GM12864 (cell line): ENCODE results near the gene CCDC13.
A peak's percentile ranks its signal among the peaks of the same experiment; 100 is the strongest.

Experiments
- DNase-seq: peaks from one replicate; pipeline ENCODE4 v3.0.0-alpha.2; 2011; ENCODE audit warnings: low read depth
- H3K4me3 ChIP-seq: 2 replicates; pipeline ENCODE4 v1.5.1; 2011; ENCODE audit warnings: mild to moderate bottlenecking, low read depth, low read length, control low read depth
- TF ChIP-seq, protein P1 (sequence below): IDR thresholded peaks from 2 replicates; pipeline ENCODE4 v1.5.1; 2011; ENCODE audit warnings: low read depth, mild to moderate bottlenecking, moderate library complexity, low read length, control low read depth, inconsistent platforms; ENCODE audit errors: missing control alignments

CCDC13 gene

DNA sequence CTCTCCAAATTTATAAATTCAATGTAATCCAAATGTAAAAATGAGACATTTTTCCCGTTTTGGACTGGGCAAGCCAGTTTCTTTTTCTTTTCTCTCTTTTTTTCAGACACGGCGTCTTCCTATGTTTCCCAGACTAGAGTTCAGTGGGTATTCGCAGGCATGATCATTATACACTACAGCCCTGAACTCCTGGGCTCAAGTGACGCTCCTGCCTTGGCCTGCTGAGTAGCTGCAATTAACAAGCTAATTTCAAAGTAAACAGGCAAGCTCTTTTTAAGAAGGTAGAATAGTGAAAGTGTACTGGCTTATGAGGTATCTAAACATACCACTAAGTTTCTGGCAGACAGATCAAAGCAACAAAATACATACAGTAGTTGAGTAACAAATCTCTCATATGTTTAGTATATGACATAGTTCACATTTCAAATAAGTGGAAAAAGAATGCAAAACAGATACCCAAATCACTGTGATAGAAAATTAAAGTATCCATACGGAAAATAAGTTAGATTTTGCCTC, 17.7 kb upstream of the CCDC13 start:
- H3K4me3 ChIP-seq, result no peak overlapping the region
- TF ChIP-seq, protein P1, sequence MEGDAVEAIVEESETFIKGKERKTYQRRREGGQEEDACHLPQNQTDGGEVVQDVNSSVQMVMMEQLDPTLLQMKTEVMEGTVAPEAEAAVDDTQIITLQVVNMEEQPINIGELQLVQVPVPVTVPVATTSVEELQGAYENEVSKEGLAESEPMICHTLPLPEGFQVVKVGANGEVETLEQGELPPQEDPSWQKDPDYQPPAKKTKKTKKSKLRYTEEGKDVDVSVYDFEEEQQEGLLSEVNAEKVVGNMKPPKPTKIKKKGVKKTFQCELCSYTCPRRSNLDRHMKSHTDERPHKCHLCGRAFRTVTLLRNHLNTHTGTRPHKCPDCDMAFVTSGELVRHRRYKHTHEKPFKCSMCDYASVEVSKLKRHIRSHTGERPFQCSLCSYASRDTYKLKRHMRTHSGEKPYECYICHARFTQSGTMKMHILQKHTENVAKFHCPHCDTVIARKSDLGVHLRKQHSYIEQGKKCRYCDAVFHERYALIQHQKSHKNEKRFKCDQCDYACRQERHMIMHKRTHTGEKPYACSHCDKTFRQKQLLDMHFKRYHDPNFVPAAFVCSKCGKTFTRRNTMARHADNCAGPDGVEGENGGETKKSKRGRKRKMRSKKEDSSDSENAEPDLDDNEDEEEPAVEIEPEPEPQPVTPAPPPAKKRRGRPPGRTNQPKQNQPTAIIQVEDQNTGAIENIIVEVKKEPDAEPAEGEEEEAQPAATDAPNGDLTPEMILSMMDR, result no peak
- no peak for DNase-seq

DNA sequence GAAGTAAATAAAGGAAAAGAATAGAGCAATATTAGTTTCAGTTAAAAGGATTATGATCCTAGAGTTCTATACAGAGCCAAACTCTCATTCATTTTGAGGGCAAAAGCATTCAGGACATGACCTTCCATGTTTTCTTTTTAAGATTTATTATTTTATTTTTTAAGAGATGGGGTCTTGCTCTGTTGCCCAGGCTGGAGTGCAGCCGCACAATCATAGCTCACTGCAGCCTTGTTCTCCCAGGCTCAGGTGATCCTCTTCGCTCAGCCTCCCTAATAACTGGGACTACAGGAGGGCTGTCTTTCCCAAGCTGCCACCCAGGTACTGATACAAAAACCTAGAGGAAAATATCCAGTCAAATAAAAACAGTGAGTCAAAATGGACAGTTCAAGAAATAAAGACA, 13.6 kb upstream of the CCDC13 start:
- H3K4me3 ChIP-seq, result no peak overlapping the region
- no peak for DNase-seq
- TF ChIP-seq, protein P1, result no peak

DNA sequence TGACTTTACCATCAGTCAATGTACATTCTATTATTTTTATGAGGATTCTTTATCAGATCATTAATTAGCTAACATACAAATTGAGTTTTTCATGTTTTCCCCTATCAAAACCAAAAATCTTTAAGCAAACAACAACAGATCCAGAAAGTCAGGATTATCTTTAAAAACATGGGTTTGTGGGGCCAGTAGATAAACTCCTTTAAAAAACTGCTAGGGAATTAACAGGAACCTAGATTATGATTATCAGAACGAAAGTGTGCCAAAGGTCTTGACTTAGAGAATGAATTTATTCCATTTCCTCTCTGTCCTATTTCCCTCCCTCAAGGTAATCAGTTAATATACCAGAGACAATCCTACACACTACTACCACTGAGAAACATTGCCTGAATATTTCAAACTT, 13.2 kb upstream of the CCDC13 start:
- no peak for DNase-seq
- TF ChIP-seq, protein P1, result no peak
- H3K4me3 ChIP-seq, result no peak overlapping the region

DNA sequence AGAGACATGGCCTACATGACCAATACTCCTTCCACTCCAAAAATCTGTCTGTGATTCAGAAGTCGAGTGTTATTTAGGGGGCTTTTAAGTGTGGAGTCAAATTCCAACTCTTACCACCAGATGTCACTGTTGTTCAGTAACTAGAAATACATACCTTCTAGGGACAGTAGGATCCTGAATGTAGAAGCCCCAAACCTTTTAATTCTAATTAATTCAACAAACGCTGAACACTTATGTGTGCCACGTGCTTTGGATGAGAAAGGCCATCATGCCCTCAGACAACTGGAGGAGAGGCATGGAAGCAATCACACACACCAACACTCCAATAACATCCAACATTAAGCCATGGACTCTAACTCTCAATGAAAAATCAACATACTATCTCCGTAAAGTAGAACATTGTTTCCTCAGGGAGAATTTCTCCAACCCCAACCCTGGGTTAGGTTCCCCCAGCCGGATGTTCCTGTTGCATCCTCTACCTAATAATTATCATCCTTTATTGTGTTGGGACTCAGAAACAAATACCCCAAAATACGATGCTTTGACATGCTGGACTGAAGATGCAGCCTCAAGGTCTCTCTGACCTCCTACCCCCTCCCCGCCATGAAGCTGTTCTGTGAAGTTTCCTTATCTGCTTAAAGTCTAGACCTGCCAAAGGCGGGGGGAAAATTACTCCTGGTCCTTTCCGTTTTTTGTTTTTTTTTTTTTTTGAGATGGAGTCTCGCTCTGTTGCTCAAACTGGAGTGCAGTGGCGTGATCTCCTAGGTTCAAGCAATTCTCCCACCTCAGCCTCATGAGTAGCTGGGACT, 8.0 kb upstream of the CCDC13 start:
- TF ChIP-seq, protein P1, result peak; percentile 61
- peak; percentile 60 for DNase-seq
- no peak overlapping the region for H3K4me3 ChIP-seq

DNA sequence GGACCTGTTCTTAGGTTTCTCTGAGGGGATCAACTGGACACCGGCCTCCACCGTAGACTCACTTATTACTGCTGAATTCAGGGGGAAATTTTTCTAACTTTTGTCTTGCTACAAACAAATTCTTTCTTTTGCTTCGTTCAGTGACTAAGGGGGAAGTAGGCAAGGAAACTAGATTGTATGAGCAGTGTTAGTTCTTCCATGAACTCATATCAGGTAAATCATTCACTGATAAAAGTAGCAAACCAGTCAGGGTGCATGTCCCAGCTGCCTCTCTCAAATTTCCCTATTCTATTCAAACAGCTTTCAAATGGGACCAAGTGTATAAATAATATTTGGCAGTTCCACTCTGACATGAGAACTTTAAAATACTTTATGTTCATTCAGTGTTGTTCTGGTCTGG, 7.3 kb upstream of the CCDC13 start:
- TF ChIP-seq, protein P1, result no peak
- H3K4me3 ChIP-seq, result no peak overlapping the region
- no peak for DNase-seq

DNA sequence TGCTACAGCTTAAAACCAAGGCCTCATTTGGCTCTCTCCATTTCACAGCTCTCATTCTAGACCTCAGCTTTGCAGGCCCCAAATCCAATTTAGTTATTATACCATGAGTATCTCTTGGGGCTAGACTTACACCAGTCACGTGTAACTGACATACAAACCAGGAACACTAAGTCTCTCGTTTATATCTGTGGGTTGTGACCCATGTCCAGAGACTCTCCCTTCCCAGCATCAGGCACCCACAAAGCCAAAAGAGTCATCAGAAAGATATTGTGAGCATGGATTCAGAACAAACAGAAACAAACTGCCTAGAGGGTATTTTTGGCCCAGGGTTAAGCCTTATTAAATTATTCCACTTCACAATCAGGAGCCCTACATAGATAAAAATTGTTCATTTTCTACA, 5.6 kb upstream of the CCDC13 start:
- no peak overlapping the region for H3K4me3 ChIP-seq
- DNase-seq, result no peak
- TF ChIP-seq, protein P1, result no peak

DNA sequence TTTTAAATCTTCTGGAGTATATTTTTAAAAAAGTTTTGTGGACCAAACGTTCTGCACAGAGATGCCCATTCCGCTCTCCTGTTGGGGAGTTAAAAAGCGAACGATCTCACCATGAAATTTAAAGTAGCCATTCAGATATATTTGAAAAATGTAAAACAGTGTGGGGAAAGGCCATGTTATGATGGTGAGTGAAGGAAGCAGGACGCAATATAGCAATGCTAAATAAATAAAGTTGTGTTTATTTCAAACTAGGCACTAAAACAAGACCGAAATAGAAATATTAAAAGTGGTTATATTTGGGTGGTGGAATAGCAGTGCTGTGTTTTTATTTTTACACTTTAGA, 327 bp upstream of the CCDC13 start:
- TF ChIP-seq, protein P1, result no peak
- DNase-seq, result no peak
- H3K4me3 ChIP-seq, result peak overlapping the region; percentile 64
